Stimulated activated CD4-positive, alpha-beta T cell treated with anti-CD3 and anti-CD28 coated beads, Interleukin-15, amount 100 ng/mL, for 1 hour (primary cell): ENCODE measurements around the gene UBE2Q2.
"Not testable (repeated sequence)": the region's sequence is repeated elsewhere in the genome, so short reads cannot be mapped to it uniquely, and the experiment has no call there.

Experiments used
- DNase-seq, 2 donors: peaks; one replicate each; pipeline ENCODE4 v3.0.0-alpha.2; 2020; ENCODE audit warnings: low read depth in 1 of 2, low spot score in 1 of 2

UBE2Q2 gene

DNA sequence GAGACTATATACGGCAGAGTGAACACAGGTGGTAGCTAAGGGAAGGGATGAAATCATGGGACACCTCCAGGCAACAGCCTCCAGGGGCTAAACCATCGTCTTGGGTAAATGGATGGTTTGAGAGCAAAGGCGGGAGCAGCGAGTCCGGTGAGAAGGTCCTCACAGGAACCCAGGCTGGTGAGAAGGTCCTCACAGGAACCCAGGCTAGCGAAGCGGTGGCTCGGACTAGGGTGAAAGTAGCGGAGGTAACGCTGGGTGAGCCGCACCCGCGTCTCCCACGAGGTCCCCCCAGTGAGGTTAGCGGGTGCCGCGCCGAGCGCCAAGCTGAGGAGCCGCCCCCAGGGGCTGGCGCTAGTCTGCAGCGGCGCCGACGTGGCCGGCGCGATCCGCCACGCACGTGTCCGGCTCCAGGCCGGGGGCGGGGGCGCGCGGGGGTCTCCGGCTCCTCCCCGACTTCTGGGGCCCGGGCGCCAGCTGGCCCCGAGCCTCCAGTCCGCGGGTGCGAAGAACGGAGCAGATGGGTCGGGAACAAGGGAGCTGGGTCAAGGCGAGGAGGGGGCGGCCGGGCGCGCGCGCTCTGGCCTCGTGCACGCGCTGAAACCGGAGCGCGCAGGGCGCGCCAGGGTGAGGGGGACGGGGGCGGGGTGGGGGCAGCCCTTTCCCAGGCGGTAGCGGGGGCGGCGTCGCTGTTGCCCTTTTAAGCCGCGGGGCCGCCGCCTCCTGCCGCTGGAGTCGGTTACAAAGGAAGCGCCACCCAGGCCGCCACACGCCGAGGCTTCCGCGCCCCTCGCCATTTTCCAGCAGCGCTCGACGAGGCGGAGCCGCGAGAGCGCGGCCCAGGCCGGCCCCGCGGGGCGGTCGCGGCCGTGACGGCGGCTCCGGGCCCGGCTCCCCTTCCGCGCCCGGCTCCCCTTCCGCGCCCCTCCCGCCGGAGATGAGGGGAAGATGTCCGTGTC lies at the start of gene UBE2Q2:
Gene UBE2Q2, plus strand, starts transcription at position 726 of the 956 bp plus-strand sequence. Its CDS starts 220 bp downstream, at position 946.
- DNase-seq: peak; percentile 51 to 64

DNA sequence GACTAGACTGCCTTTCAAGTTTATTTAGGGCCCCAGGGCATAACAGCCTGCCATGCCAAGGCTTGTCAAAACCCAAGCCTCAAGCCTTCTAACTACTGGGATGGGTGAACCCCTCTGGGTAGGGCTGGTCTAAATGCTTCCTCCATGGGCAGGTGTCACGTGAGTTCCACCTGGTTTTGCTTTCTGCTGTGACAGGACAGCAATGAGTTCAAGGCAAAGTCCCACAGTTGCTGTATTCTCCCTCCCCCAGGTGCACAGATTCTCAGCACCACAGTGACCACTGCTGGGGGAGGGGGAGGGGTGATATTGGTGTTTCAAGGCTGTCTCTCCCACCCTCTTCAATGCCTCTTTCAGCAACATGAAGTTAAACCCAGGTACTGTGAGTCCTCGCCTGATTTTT lies 46.9 kb upstream of the UBE2Q2 start:
- no peak for DNase-seq

DNA sequence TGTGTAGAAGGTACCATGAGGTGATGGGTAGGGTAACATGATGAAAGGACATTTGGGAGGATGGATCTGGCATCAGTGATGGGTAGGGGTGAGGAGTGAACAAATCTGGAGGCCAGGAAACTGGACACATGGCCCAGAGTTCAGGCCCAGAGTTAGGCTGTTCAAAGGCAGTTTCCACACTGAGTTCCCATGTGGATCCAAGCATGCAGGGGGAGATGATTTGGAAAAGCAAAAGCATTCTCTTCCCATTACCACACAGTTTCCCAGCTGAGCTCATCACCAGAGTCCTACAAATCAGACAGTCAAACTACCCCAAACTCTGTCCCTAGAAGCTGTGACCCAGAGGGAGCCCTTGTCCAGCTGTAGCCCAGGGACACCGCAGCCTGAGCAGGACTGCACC lies 46.1 kb upstream of the UBE2Q2 start:
- not testable (repeated sequence) for DNase-seq

DNA sequence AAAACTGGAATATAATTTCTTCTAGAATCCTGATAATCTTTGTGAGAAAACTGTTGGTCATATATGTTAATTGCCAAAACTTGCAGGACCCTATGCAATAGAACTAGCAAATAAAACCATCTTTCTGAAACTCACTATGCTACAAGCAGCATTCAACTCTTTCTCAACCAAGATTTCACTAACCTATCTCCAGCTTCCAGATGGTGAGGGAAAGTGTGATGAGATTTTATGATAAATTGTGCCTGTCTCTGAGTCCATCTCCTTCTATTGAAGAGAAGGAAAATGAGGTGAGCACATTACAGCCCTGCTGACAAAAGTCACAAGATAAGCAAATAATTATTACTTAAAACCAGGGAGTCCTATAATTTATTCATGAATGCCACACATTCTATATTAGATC lies 44.1 kb upstream of the UBE2Q2 start:
- no peak for DNase-seq

DNA sequence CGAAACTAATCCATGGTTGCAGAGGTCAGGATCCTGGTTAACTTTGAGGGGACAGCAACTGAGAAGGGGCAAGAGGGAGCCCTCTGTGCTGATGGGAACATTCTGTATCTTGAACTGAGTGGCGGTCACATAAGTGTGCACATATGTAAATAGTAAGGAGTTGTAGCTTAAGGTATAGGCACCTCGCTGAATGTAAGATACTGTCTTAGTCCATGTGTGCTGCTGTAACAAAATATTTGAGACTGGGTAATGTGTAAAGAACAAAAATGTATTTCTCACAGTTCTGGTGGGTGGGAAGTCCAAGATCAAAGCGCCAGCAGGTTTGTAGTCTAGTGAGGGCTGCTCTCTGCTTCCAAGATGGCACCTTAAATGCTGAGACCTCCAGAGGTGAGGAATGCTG lies 42.8 kb upstream of the UBE2Q2 start:
- DNase-seq: not testable (repeated sequence)

DNA sequence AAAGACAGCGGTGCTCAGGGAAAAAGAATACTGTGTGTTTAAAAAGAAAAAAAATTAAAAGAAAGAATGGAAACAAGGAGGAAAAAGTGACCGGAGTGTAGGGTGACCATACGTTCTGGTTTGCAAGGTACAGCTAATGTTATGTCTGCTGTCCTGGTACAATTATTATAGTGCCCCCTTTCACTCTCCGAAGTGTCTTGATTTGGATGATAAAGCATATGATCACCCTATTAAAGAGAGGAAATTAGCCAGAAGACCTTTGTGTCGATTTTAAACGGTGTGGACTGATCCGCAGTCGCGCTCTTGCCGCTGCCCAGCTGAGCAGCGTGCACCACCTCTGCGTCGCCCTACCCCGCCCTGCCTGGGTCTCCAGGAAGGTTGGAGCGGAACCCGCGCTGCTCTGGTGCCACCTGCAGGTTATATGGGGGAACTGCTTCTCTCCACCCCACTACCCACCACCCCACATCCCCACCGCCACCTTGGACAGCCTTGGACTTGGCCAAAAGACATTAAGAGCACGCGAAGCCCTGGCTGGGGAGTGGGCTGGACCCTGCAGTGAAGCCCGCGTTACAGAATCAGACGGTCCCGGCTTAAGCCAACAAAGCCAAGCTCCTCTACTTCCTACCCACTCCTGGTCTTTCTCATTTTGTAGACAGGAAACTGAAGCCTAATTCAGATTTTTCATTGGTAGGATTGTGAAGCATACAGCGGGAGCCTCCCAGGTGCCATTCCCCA lies 41.2 kb upstream of the UBE2Q2 start:
- peak; percentile 62 to 66 for DNase-seq

DNA sequence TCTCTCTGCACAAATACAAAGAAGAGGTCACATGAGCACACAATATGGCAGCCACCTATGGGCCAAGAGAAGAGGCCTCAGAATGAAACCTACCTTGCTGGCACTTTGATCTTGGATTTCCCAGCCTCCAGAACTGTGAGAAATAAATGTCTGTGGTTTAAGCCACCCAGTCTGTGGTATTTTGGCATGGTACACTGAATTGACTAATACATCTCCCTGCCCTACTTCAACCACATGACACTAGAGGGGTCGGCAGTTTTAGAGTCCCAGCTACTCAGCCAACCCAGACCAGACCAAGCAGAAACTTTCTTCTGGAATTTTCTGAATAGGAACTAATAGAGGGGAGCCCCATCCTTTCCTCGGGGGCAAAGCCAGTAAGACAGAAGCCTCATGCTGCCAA lies 35.8 kb upstream of the UBE2Q2 start:
- DNase-seq: not testable (repeated sequence)

DNA sequence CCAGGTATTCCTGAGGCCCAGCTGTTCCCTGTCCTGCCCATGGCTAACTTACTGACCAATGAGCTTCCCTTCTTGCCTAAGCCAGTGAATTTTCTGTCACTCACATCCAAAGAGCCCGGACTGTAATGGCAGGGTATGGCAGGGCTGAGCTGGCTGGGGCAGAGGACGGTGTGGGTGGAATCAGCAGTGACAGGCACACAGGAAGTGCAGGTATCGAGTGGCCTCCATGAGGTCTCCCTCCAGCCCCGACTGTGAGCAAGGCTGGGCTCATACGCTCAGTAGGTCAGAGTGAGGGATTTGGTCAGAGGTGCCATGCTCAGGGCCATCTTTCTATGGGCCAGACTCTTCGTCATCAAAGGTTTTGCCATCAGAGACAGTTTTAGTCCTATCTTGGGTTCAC lies 35.2 kb upstream of the UBE2Q2 start:
- not testable (repeated sequence) for DNase-seq

DNA sequence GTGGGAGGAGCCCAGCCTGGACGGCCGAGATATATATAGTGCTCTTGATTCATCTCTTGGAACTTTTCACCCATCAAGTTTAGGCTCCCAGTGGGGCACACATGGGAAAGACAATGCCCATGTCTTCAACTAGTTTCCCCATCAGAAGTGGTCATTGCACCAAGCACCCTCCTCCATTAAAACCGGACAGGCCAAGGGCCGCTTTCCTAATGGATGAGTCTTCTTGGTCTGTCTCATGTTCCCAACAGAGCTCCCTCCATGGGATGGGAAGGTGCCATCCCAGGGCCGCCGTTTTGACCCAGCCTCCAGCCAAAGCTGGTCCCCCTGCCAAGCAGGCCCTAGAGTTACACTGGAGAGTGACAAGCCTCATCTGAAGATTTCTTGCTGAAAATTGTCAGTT lies 34.7 kb upstream of the UBE2Q2 start:
- no peak for DNase-seq

DNA sequence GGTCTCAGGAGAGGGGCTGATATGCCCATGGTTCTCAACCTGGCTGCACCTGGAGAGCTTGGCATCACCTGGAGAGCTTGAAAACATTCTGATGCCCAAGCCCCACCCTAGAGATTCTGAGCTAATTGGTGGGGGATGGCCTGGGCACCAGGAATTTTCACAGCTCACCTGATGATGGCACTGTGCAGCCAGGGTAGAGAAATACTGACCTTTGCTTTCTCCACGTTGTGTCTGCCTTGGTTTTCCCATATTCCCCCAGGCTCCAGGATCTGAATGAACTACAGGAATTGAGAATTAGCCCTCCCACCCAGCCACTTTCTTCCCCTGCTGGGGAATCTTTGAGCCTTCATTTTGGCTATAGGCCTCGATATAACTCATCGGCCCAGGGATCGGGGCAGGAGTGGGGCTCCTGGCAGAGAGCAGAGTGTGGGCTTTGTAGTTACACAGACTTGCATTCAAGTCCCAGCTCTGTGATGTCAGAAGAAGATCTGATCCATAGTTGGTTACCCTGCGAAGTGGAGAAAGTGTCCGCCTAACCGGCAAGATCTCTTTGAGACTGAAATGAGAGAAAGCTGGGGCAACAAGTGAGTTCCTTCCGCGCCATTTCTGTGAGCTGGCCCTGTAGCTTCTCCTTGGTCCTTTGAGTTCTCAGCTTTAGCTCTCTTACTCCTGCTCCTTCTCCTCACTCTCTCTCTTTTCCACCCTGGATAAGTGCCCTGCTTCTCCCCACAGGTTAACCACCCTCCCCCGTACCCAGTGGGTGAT lies 33.1 kb upstream of the UBE2Q2 start:
- no peak for DNase-seq

DNA sequence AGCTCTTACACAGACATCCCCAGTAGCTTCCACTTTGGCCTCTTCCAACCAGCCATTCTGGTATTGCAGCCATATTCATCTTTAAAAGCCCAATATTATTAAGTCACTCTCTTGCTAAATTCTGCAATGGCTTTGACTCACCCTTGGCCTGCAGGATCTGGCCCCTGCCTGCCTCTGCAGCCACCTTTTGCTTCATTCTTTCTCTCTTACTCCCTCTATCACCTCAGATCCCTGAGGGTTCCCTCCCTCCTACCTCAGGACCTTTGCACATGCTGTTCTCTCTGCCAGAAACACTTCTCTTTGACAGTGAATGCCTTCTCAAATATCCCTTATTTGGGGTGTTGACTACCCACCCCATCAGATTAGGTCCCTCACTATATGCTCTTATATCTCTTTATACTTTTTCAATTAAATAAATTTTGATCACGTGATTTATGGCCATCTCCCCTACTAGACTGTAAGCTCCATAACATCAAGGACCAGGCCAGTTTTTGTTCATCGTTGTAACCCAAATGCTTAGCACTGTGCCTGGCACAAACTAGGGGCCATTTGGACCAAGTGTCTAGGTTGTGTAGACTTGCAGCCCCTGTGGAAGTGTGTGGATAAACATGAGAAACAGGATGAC lies 32.3 kb upstream of the UBE2Q2 start:
- no peak for DNase-seq

DNA sequence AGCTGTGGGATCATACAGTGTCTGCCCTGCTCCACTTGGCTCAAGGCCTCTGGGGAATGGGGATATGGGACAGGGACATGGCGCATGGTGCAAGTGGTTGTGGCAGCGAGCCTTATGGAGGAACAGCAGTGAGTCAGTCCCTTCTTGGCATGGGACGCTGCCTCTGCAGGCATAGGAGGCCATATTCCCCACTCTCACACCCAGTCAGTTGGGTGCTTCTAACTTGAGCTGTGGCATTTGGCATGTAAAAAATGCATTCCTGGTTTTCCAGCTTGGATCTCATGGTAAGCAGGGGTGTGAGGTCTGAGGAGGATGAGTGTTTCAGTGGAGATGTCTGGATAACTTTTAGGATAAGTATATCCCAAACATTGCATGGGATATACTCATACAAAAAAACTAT lies 31.6 kb upstream of the UBE2Q2 start:
- no peak for DNase-seq

DNA sequence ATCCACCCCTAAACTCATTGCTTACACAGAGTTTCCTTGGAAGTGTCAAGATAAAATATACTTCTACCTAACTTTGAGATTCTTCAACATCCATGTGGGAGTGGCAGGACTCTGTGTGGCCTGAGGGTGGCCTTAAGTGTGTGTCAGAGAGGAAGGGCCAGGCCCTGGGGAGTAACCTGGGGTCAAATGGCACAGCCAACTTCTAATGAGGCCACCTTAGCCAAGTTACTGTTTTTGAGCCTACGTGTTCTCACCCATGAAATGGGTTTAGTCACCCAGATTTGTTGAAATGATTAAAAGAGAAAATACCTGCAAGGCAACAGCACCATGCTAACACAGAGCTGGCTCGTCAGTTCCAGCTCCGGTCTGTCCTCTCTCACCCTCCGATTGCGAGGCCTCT lies 28.5 kb upstream of the UBE2Q2 start:
- no peak for DNase-seq

DNA sequence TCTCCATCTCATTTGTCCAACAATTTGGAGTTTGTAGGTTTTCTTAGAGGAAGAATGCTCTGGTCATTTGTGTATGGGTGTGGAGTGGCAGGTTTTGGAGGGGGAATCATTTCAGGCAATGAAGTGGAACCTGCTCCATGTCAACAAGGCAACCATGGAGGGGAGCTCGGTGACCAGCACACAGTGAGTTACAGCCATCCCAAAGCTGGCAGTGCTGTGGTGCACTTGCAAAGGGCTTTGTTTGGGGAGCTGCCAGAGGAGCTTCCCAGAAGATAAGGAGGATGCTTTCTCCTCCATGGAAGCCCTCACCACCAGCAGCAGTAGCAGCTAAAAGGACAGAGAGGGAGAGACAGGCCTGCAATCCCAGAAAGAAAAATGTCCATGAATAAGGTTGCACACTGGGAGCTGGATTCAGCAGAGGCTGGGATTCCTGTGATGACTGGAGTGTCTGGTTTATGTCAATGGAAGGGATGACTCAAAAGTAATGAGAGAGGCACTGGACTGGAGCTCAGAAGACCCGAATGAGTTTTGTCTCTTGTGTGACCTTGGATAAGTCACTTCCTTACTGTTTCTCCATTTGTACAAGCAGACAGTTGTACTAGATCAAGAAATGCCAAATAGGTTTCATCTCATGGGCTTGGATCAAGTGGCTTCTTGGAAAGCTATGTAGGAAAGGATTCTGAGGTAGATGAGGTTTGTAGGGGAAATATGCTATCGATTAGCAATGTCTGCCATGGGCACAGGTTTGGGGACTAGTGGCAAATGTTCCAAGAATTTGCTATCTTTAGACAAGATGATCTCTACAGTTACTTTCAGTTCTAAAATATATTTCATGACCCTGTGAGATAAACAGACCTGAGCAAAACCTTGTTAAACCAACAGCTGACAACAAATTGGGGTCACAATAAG lies 27.2 kb upstream of the UBE2Q2 start:
- DNase-seq: no peak

DNA sequence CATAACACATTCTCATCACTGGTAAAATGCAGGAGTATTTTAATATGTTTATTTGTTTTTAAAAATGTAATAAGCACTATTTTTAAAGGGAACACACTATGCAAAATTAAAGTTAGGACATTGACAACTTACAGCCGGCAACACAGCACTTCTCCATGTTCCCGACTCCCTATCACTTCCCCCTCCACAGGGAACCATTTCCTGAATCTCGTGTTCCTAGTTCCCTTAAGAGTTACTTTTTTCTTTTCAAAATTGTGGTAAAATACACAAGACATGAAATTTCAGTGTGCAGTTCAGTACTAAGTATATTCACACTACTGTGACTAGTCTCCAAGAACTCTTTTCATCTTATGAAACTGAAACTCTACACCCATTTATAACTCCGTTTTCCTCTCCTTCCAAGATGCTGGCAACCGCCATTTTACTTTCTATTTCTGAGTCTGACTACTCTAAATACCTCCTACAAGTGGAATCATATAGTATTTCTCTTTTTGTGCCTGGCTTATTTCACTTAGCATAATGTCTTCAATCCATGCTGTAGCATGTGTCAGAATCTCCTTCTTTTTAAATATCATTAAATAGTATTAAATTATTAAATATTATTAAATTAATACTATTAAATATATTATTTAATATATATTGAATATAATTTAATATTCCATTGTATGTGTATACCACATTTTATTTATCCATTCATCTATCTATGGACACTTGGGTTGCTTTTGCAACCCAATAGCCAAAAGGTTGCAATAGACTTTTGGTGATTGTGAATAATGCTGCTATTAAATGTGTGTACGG lies 25.9 kb upstream of the UBE2Q2 start:
- DNase-seq: no peak

DNA sequence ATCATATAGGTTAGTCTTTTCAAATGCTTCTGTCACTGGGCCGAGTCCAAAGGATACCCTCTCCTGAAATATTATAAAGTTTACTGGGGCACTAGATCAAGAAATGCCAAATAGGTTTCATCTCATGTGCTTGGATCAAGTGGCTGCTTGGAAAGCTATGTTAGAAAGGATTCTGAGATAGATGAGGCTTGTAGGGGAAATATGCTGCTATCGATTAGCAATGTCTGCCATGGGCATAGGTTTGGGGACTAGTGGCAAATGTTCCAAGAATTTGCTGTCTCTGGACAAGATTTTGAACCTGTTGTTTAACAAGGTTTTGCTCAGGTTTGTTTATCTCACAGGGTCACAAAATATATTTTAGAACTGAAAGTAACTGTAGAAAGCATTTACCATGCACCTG lies 23.0 kb upstream of the UBE2Q2 start:
- no peak for DNase-seq

DNA sequence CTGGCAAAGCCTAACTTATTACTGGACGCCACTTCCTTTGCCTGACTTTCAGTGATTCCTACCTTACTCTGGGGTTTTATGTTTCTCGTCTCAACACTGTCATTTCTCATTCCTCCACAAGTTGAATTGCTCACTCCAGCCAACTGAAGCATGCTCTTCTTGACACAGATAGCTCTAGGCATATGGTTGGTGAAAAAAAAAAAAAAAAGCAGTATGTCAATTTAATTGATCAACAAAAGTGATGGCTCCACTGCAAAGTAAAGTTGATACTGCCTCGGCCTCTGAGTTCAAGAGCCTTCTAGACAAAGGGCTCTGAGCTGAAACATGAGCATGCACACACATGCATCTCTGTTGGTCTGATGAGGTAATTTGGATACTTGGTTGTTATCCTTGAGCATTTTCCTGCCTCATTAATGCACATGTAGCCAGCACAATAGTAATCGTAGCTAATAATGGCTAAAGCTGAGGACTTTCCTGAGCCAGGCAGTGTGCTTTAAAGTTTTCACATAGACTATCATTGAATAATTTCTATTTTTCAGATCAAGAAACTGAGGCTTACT lies 21.4 kb upstream of the UBE2Q2 start:
- DNase-seq: no peak

DNA sequence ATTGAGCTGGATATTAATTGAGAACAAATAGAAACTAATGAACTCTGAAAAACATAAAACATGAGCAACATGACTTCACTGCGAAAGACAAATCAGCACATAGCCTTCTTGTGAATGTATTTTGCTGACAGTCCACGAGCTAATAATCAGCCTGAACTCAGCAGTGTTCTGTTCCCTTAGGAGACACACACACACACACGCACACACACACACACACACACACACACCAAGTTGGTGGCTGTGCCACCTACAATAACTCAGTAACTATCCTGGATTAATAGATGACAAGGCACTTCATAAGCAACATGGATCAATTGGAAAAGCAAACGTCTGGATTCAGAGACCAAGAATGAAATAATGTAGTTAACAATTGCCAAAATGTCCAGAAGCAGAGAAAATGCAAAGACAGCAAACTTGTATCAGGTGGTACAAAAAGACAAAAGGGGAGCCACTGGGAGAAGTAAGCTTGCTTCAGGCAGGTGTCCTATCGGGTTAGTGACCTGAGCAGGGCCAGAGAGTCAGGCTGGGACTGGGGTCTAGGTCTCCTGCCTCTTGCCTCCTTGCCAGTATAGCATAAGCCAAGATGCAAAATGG lies 20.5 kb upstream of the UBE2Q2 start:
- no peak for DNase-seq
